Measurements from ENCODE around the gene LMTK2.

Gene LMTK2

GRCh38 chr7:98240961-98241673 lies 134.5 kb downstream of the LMTK2 start:
- DNase-seq, result no peak

DNA sequence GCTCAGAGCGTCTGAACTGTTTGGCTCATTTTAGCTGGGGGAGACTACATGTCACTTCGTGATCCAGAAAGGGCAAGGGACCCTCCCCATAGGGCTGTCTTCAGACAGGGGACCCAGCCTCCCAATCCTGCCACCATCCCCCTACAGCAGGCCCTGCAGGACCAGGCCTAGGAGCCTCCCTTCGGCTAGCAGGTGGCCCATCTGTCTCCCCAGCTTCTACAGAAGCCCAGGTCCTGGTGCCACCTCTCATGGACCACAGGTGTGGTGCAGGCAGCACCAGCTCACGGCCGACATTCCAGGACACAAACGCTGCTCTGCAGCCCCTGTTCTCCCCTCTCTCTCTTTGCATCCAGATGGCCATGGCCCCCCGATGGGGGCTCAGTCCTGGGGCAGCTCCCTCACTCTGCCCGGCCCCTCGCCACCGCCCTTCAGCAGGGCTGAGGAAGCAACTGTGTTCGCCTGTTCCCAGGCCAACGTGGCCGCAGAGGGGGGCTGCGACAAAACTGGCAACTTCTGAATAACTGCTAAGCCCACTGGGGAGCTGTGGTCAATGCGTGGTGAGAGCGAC lies 135.1 kb downstream of the LMTK2 start:
- DNase-seq, result no peak

DNA sequence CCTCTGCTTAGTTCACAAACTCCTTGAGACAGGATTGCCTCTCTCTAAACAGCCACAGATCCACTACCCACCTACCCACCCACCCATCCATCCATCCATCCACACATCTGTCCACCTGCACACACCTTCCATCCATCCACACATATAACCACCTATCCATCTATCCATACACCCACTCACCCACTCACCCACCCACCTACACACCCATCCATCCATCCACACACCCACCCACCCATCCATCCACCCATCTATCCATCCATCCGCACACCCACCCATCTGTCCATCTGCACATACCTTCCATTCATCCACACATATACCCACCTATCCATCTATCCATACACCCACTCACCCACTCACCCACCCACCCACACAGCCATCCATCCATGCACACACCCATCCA lies 135.7 kb downstream of the LMTK2 start:
- DNase-seq, result no peak

- DNase-seq, result no peak
Observed at GRCh38 chr7:98242934-98243333, 136.3 kb downstream of the LMTK2 start.

DNA sequence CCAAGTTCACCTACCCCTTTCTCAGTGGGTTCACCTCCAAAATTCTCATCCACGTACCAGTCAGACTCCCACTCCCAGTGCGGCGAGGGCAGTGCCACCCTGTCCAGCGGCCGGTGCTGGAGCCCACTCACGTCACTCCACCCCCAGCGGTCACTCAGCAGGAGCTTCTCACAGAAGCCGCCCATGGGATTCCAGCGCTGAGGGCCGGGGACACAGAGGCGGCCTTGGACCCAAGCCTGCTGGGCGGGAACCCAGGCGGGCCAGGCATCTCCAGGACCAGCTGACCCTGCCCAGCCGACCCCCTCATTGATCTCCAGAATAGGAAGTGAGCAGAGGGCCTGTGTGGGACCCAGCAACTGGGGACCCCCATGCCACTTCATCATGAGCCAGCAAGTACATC lies 138.2 kb downstream of the LMTK2 start:
- DNase-seq, result no peak

- DNase-seq, result no peak
Observed at GRCh38 chr7:98248156-98248555, 141.5 kb downstream of the LMTK2 start.

- no peak for DNase-seq
Observed at GRCh38 chr7:98249106-98249505, 142.4 kb downstream of the LMTK2 start.

DNA sequence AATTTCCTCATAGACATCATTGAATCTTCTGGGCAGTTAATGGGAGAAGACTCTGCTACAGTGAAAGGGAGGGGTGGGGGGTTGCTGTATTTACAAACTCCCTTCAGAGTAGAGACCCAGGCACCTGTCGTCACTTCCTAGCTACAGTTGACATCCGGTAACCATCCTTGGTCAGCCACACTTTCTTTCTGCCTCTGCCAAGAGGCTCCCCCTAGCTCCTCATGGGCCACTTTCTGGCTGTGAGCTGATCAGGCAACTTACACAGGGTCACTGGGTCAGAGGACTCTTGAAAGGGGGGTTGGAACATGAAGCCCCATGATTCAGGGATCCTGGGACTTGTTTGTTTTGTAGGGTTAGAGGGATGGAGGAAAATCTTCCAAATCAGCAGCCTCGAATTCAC lies 144.1 kb downstream of the LMTK2 start:
- no peak for DNase-seq

DNA sequence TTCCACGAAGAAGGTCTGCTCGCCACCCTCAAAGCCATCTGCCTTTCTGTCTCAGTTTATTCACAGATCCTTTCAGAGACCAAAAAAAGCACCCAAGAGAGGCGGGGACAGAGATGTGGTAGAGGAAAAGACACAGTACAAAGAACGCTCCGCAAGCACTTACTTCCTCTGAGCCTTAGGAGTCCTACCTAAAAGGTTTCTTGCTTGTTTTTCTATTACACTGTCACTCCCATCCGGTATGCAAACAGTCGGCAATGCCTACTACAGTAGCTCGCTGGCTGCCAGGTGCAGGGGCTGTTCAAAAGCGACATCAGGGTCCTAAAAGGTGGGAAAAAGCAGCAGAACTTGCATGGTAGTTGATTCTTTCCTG lies 144.6 kb downstream of the LMTK2 start:
- DNase-seq, result no peak

DNA sequence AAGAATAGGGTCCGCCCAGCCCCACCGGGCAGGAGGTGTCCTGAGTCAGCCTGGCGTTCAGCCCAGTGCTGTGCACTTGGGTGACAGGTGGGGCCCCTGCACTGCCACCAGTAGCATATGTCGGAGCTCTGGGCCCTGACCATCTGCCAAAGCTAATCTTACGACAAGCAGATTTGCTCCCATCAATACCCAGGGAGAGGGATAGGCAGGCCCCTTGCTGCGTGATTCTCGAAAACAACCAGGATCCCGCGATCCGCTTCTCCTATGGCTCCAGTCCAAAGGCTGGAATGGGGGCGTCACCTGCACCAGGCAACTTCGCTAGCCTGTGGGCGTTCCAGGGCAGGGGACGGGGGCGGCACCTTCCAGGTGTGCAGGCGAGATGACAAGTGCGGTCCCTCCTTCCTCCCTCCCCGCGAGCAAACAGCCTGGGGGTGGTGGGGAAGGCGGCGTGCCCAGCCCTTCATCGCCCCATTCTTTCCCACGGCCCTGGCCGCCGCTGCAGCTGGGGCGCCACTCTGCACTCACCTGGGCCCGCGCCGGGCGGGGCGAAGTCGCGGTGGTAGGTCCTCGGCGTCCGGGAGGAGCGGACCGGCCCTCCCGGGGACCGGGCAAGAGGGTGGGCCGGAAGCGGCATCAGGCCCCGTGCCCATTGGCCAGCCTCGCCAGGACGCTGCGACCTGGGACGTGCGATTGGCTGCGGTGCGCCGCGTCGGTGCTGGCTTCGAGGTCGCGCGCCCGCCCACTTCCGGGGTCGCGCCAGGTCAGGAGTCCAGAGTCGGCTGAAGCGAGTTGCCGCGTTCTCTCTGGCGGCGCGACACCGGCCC lies 145.2 kb downstream of the LMTK2 start, which contains the start of gene TECPR1:
TSS of gene TECPR1 (minus strand) at position 632 of the 824 bp plus-strand sequence. CDS start 6,086 bp downstream, outside the sequence.
- DNase-seq, result peak; percentile 95

- DNase-seq, result no peak
Observed at GRCh38 chr7:98252425-98253054, 145.9 kb downstream of the LMTK2 start.

- no peak for DNase-seq
Observed at GRCh38 chr7:98254516-98254915, 147.9 kb downstream of the LMTK2 start.

DNA sequence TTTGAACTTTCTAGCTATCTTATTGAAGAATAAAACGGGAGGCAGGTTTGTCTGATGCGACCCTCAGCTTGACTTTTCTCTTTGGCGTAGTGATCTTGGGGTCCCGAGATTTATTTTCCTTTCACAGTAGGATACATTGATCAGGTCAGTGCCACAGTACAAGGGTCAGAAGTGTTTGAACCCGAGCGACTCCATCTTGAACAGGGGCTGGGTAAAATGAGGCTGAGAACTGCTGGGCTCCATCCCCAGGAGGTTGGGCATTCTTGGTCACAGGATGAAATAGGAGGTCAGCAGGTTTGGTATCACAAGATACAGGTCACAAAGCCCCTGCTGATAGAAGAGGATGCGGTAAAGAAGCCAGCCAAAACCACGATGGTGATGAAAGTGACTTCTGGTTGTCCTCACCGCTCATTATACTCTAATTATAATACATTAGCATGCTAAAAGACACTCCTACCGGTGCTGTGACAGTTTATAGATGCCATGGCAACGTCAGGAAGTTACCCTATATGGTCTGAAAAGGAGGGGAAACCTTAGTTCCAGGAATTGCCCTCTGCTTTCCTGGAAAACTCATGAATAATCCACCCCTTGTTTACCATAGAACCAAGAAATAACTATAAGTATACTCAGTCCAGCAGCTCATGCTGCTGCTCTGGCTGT lies 148.4 kb downstream of the LMTK2 start:
- no peak for DNase-seq

DNA sequence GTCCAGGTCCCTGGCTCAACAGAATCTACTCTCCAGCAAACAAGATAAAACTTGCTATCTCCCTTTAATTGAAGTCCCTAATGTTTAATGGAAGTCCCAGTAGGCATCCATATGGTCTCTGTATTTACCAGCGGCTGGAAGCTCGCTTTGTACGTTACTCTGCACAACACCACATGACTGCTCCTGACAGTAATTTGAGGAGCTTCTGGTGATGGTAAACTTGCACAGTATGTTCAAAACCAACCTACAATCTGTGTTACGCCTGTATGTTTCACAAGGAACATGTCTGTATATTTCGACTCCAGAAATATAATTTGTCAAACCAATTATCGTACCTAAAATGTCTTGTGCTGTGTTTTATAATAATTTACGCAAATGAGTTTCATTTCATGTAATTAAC lies 149.8 kb downstream of the LMTK2 start:
- DNase-seq, result peak; percentile 82

- DNase-seq, result no peak
Observed at GRCh38 chr7:98257701-98258100, 151.0 kb downstream of the LMTK2 start.

All from NCI-H1694 (cell line).